Astrocyte of the hippocampus (primary cell): Measurements from ENCODE around the gene RFXAP.

Experiments
- DNase-seq: peaks from one replicate; pipeline ENCODE4 v3.0.0; 2011; ENCODE audit warnings: low read depth, low spot score

The RFXAP gene

GRCh38 chr13:36866232-36866631, 47.2 kb downstream of the RFXAP start:
- no peak for DNase-seq

- DNase-seq, result no peak
Observed at GRCh38 chr13:36870050-36870692, 51.1 kb downstream of the RFXAP start.

GRCh38 chr13:36872621-36873020, 53.6 kb downstream of the RFXAP start:
- DNase-seq, result no peak

DNA sequence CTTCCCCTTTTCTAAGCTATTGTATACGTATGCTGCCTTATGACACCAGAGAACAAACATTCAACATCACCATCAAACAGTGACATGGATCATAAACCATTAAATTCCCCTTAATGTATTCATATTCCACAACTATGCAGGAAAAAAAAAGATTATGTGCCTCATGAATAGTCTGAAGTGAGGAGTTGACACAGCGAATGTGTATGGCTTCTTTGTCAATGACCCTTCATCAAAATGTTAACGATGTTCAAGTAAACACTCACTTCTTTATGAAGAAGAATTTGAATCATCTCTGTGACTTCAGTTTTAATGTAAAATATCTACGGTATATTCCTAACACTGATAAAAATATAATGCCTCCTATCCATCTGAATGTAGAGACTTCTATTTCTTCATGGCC, 56.4 kb downstream of the RFXAP start:
- DNase-seq, result no peak

GRCh38 chr13:36875961-36876360, 56.9 kb downstream of the RFXAP start:
- DNase-seq, result no peak
